Left ventricle myocardium superior (tissue), 1 donor: ENCODE measurements around the gene CIPC. TPM values are rescaled to one million over a fixed set of nuclear protein-coding genes. Genes with fewer than 3 reads are reported as not detected.
A peak's percentile ranks its signal among the peaks of the same experiment; 100 is the strongest.

Experiments
- ATAC-seq: fragments of 200-7000 bp; cut with Tn5 transposase; one replicate; pipeline ENCODE4 v1.9.1; 2020; ENCODE audit warnings: mild to moderate bottlenecking, moderate library complexity
- DNase-seq: peaks from one replicate; pipeline ENCODE4 v3.0.0-alpha.2; 2020
- intact Hi-C: fragments of 100-400 bp; cut with micrococcal nuclease; formaldehyde crosslinking; loops from one replicate; pipeline ENCODE4 v1.11.0; 2022
- total RNA-seq: library from RNA; stranded (reverse); fragmentation: NEBNext Ultra II Directional; extraction: Animal tissue kit (Norgen Biotek cat#: 25700); gene quantifications from one replicate; pipeline ENCODE4 v1.2.1, GENCODE V29; 2021
- donor health status: DM: no; HTN: yes; CAD: no; lungs with severe emphysema.

Gene CIPC
- total RNA-seq, 1 donor from 2014 or later, result 89.7 TPM

GRCh38 chr14:77067632-77068516 lies 30.2 kb upstream of the CIPC start:
- intact Hi-C loops, result loop anchor here (5.0 kb wide), 1 partner anchor 156 kb away; no protein-coding TSS in a partner anchor
- peak; percentile 82 for ATAC-seq
- peak; percentile 83 for DNase-seq

DNA sequence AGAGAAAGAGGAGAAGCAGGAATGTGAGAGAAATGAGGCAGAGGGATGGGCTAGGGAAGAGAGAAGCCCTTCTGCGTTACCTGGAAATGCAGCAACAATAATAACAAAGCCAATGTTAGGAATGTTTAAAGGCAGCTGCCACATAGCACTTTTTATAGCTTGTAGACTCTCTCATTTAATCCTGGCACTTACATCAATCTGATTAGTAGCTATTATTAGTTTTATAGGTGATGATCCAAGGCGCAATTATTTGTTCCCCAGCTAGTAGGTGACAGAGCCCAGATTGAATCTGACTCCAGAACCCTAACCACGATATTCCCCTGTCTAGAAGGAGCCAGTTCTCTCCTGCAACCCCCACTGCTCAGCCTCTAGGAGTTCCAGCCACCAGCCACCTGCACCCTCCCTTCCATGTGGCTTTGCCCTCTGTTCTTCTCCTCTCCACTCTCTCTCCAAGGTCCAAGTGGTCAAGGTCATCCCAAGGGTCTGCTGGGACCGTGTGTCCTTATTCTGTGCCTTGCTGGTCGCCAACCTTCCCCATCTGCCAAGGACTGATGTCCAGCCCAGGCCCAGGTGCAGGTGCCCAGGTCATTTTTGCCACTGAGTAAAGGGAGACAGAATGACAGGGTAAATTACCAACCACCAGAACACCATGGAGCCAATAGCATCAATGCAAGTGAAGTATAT lies 29.4 kb upstream of the CIPC start:
- peak; percentile 12 for ATAC-seq
- intact Hi-C loops, result loop anchor here (5.0 kb wide), 1 partner anchor 156 kb away; no protein-coding TSS in a partner anchor
- no peak for DNase-seq

DNA sequence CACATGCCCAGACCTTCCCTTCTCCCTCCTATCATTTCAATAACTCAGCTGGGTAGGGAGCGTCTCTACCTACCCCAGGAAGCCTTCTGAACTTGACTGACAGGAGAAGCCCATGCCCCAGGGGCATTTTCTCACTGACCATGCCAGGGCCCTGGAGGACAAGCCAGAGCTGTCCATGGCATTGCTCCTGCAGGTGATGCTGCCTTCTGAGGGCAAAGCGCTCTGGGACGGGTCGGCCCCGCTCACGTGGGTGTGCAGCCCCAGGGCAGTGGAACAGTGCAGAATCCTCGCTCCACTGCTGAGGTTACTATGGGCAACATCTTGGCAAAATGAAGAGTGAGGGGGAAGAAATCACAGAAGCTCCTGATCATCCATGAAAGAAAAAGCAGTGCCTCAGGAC lies 28.5 kb upstream of the CIPC start:
- ATAC-seq (no peak), DNase-seq (no peak)
- intact Hi-C loops, result loop anchor here (5.0 kb wide), 1 partner anchor 157 kb away; no protein-coding TSS in a partner anchor

GRCh38 chr14:77071938-77072388 lies 26.1 kb upstream of the CIPC start:
- DNase-seq (no peak), ATAC-seq (no peak)
- intact Hi-C loops, result loop anchor here (5.0 kb wide), 1 partner anchor 200 kb away; no protein-coding TSS in a partner anchor

DNA sequence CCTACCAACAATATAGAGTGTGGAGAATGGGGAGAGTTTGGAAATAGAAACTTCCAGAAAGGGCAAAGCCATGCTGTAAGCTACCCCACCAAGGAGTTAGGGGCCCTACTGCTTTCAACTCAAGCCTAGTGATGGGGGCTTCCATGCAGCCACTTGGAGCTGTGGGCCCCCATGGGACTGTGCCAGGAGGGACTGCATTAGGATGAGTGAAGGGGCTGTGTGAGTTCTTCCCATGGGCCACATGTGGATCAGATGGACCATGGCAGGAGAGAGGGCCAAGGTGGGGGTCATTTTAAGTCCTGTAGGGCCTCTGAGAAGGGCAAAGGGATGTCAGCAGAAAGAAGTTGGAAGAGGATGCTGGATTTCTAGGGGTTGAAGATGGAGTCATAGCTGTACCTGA lies 23.1 kb upstream of the CIPC start:
- intact Hi-C loops, result loop anchor here (5.0 kb wide), 1 partner anchor 203 kb away; no protein-coding TSS in a partner anchor
- no peak for DNase-seq
- no peak for ATAC-seq

GRCh38 chr14:77076113-77076631 lies 21.9 kb upstream of the CIPC start:
- ATAC-seq (peak; percentile 94), DNase-seq (peak; percentile 79)
- intact Hi-C loops, result no loop called here

- intact Hi-C loops, result no loop called here
- ATAC-seq, result peak; percentile 34
- no peak for DNase-seq
These were observed 21.0 kb upstream of the CIPC start for GRCh38 chr14:77077040-77077439.

GRCh38 chr14:77082356-77082755 lies 15.7 kb upstream of the CIPC start:
- DNase-seq, result no peak
- ATAC-seq, result no peak
- intact Hi-C loops, result no loop called here

DNA sequence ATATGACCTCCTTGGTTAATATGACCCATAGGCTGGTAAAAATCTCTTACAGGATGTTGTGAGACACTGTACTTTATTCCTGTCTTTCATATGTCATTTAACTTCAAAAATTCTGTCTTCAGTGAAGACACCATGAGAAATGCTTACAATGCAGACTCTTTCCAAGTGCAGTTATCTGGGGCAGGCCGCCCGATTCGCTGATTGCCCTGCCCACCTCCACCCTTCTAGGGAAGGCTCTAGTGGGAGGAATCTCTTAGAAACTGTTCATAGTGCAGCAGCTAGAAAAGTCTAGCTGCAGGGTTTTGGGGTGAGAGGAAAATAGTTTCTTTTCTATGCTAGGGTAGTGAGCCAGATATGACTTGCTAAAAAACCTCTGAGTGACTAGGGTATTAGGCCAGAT lies 15.0 kb upstream of the CIPC start:
- intact Hi-C loops, result no loop called here
- no peak for DNase-seq
- no peak for ATAC-seq

DNA sequence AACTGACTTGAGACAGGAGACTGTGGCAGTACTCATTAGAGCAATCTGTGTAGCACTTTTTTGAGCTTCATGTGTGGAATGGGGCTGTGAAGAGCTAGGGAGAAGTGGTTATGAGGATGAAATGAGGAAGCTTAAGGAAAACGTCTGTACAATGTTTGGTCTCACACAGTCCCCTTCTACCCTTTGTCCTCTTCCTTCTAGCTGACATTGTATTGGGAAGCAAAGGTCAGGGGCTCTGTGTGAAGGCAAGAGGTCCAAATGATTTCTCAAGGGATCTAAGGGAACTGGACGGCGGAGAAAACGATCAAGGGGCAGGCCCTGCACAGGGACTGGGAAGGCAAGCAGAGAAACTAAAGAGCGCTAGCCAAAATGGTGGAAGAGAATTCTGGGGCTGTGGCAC lies 13.1 kb upstream of the CIPC start:
- peak; percentile 50 for ATAC-seq
- DNase-seq, result no peak
- intact Hi-C loops, result no loop called here

DNA sequence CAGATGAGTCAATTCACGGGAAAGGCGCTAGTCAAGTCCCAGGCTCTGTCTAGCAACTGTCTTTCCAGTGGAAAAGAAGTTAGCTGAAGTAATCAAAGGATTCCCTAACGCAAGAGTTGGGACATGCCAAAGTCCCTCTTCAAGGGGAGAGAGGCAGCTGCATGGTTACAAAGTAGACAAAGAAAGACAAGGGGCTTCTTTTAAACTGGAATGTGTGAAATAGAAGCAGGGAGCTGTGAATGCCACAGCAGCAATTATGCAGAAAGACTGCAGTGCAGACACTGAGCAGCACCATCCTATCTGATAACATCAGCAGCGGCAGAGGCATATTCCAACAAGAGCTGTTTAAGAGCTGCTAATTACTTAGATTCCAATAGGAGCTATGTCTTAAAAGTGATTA lies 12.5 kb upstream of the CIPC start:
- no peak for ATAC-seq
- intact Hi-C loops, result no loop called here
- no peak for DNase-seq

- peak; percentile 48 for ATAC-seq
- intact Hi-C loops, result no loop called here
- no peak for DNase-seq
These were observed 11.9 kb upstream of the CIPC start for GRCh38 chr14:77086017-77086727.

DNA sequence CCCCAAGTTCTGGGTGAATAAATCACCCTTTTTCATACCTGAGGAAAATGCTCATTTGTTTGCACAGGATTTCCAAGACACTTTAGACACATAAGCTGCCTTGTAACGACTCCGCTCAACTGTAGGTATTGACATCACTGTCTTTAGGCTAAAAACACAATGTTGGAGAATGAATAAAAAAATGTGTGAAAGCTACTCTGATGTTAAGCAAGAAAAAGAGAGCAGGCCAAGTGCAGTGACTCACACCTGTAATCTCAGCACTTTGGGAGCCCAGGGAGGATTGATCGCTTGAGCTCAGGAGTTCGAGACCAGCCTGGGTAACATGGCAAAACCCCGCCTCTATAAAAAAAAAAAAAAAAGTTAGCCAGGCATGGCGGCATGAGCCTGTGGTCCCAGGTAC lies 11.1 kb upstream of the CIPC start:
- ATAC-seq (no peak), DNase-seq (no peak)
- intact Hi-C loops, result no loop called here

- ATAC-seq (no peak), DNase-seq (no peak)
- intact Hi-C loops, result no loop called here
These were observed 10.4 kb upstream of the CIPC start for GRCh38 chr14:77087631-77088030.

- DNase-seq (no peak), ATAC-seq (no peak)
- intact Hi-C loops, result no loop called here
These were observed 9.8 kb upstream of the CIPC start for GRCh38 chr14:77088219-77088618.

GRCh38 chr14:77088645-77089044 lies 9.4 kb upstream of the CIPC start:
- intact Hi-C loops, result no loop called here
- ATAC-seq, result no peak
- DNase-seq, result no peak

DNA sequence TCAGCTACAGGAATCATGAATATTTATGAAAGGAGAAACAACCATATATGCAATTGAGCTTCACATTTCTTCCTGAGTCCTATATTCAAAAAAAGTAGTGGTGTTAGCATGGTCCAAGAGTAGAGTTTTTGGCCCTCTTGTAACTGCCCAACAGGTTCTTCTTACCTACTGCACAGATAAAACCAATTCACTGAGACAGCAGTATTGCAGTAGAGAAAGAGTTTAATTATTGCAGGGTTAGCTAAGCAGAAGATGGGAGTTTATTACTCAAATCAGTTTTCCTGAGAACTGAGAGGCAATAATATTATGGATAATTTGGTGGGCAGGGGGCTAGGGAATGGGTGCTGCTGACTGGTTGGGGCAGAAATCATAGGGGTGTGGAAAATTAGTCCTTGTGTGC lies 6.5 kb upstream of the CIPC start:
- intact Hi-C loops, result no loop called here
- ATAC-seq, result no peak
- DNase-seq, result no peak

GRCh38 chr14:77092676-77093075 lies 5.4 kb upstream of the CIPC start:
- no peak for ATAC-seq
- no peak for DNase-seq
- intact Hi-C loops, result no loop called here

GRCh38 chr14:77094672-77095284 lies 3.3 kb upstream of the CIPC start:
- peak; percentile 81 for DNase-seq
- ATAC-seq, result no peak
- intact Hi-C loops, result no loop called here
